Measurements from ENCODE around the gene OBSCN.

OBSCN gene

DNA sequence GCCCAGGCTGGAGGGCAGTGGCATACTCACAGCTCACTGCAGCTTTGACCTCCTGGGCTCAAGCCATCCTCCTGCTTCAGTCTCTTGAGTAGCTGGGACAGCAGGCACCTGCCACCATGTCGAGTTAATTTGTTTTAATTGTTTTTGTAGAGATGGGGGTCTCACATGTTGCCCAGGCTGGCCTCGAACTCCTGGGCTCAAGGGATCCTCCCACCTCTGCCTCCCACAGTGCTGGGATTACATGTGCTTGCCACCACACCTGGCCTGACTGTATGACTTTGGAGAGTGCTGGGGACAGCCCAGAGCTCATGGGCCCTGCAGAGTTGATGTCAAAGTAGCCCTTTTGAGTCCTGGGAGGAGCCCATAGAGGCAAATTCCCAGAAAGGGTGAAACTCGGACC, 1.8 kb downstream of the OBSCN start:
- no peak overlapping the region for H3K4me3 ChIP-seq (ENCODE audit: low read depth, low read length)
- no peak for DNase-seq (ENCODE audit: low read depth)
- TF ChIP-seq, protein P1, sequence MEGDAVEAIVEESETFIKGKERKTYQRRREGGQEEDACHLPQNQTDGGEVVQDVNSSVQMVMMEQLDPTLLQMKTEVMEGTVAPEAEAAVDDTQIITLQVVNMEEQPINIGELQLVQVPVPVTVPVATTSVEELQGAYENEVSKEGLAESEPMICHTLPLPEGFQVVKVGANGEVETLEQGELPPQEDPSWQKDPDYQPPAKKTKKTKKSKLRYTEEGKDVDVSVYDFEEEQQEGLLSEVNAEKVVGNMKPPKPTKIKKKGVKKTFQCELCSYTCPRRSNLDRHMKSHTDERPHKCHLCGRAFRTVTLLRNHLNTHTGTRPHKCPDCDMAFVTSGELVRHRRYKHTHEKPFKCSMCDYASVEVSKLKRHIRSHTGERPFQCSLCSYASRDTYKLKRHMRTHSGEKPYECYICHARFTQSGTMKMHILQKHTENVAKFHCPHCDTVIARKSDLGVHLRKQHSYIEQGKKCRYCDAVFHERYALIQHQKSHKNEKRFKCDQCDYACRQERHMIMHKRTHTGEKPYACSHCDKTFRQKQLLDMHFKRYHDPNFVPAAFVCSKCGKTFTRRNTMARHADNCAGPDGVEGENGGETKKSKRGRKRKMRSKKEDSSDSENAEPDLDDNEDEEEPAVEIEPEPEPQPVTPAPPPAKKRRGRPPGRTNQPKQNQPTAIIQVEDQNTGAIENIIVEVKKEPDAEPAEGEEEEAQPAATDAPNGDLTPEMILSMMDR (IDR thresholded peaks at IDR 0.05; ENCODE audit: control insufficient read depth, extremely low read depth, insufficient read depth) = no peak

GRCh38 chr1:228210076-228210651, 2.3 kb downstream of the OBSCN start:
- no peak overlapping the region for H3K4me3 ChIP-seq (ENCODE audit: low read depth, low read length)
- DNase-seq (ENCODE audit: low read depth) = no peak
- TF ChIP-seq, protein P1 (IDR thresholded peaks at IDR 0.05; ENCODE audit: control insufficient read depth, extremely low read depth, insufficient read depth) = no peak

DNA sequence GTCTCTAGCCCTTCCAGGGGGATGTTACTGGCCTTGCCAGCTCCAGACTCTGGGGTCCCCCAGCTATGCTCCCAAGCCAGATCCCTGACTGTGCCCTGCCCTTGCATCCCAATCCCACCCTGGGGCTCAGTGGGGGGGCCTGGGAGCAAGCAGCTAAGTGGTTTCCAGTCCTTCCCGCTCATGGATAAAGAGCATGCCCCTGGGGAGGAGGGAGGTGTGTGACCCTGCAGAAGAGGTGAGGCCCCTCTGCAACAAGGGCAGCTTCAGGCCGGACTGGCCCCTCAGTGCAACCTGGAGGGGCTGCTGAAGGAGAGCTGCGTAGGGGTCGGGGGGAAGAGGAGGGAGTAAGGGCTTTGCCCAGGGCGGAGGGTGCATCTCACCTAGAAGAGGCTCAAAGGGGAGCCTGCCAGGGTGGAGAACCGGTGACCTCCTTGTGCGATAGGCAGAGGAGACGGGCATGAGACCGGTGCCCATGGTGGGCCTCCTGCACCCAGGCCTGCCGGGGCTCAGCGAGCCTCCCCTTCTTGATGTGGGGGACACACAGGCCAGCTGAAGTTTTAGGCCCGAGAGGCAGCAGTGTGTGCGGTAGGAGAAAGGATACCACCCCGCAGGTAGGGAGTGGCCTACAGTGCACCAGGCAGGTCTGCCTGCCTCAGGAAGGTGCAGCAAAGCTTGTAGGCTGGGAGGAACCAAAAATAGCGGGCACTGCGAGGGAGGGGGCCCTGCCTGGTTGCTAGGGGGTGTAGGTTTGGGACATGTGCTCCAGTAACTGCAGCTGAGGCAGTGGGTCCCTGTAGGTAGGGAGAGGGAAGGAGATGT, 3.1 kb downstream of the OBSCN start:
- DNase-seq (ENCODE audit: low read depth) = no peak
- TF ChIP-seq, protein P1 (IDR thresholded peaks at IDR 0.05; ENCODE audit: control insufficient read depth, extremely low read depth, insufficient read depth) = no peak
- no peak overlapping the region for H3K4me3 ChIP-seq (ENCODE audit: low read depth, low read length)

- no peak for DNase-seq (ENCODE audit: low read depth)
- TF ChIP-seq, protein P1 (IDR thresholded peaks at IDR 0.05; ENCODE audit: control insufficient read depth, extremely low read depth, insufficient read depth) = no peak
- no peak overlapping the region for H3K4me3 ChIP-seq (ENCODE audit: low read depth, low read length)
Observed at GRCh38 chr1:228211531-228212414, 3.9 kb downstream of the OBSCN start.

- TF ChIP-seq, protein P1 (IDR thresholded peaks at IDR 0.05; ENCODE audit: control insufficient read depth, extremely low read depth, insufficient read depth) = no peak
- no peak for DNase-seq (ENCODE audit: low read depth)
- H3K4me3 ChIP-seq (ENCODE audit: low read depth, low read length) = no peak overlapping the region; the same call in 1 of the 2 replicates
Observed at GRCh38 chr1:228212415-228212965, 4.6 kb downstream of the OBSCN start.

DNA sequence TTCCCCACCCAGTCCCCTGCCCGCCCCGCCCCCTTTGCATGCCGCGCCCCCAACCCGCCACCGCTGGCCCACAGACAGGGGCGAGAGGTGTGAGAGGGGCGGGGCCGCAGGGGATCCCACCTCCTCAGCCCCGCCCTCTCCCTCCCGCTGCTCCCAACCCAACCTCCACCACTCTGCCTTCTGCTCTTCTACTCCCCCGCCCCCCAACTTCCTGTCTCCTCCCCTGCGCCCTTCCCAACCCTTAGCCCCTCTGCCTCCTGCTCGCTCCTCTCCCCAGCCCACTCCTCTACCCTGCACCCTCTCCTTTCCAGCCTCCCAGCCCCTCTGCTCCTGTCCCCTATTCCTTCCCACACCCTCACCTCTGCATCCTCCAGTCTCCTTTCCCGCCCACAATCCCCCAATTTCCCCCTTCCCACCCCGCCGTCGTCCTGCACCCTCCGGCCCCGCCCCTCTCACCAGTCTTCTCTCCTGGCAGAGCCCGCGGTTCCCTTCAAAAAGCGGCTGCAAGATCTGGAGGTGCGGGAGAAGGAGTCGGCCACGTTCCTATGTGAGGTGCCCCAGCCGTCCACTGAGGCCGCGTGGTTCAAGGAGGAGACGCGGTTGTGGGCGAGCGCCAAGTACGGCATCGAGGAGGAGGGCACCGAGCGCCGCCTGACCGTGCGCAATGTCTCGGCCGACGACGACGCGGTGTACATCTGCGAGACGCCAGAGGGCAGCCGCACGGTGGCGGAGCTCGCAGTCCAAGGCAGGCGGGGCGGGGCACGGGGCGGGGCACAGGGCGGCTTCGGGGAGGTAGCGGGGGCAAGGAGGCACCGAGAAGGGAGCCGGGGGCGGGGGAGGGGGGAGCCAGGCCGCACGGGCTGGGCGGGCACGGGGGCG, 5.4 kb downstream of the OBSCN start:
- H3K4me3 ChIP-seq (ENCODE audit: low read depth, low read length) = peak overlapping the region; percentile 57
- DNase-seq (ENCODE audit: low read depth) = peak; percentile 62
- TF ChIP-seq, protein P1 (IDR thresholded peaks at IDR 0.05; ENCODE audit: control insufficient read depth, extremely low read depth, insufficient read depth) = peak; percentile 94

Data from LNCaP clone FGC (cell line).